HepG2 (cell line): ENCODE results near the gene NDST1. TPM values are rescaled to one million over a fixed set of nuclear protein-coding genes. Genes with fewer than 3 reads are reported as not detected.

ENCODE experiments used
- ATAC-seq: fragments of 200-7000 bp; cut with Tn5 transposase; 3 replicates; pipeline ENCODE4 v1.9.1; 2020; ENCODE audit warnings: mild to moderate bottlenecking, moderate library complexity
- BruUV-seq: library from RNA; stranded (reverse); fragments of 400-500 nt; replicated peaks from 2 replicates; lab custom pipeline; 2021; lab: Mats Ljungman, UMichigan
- CTCF ChIA-PET: fragments of 300-600 bp; formaldehyde crosslinking; extraction: SDS; loops from one replicate; lab custom pipeline; 2021; ENCODE audit warnings: low total read pairs, inconsistent platforms, low intra/inter-chr PET ratio; lab: Yijun Ruan, JAX
- POLR2A ChIA-PET: fragments of 350-600 bp; sonication (Branson Sonifier 250); formaldehyde crosslinking; loops from one replicate; lab custom pipeline; 2020; ENCODE audit warnings: antibody characterized with exemption, inconsistent platforms; lab: Yijun Ruan, JAX
- DNase-seq: peaks from one replicate; pipeline ENCODE4 v3.0.0-alpha.2; 2015; ENCODE audit warnings: low spot score
- FAIRE-seq: peaks from 3 replicates; lab custom pipeline; 2011; peaks lifted over from hg19 to GRCh38; lab: Jason Lieb, UNC
- H2AFZ ChIP-seq: one replicate; pipeline ENCODE4 v1.6.1; 2011; ENCODE audit warnings: low read length, inconsistent platforms
- H3K27ac ChIP-seq: fragments of 300-600 bp; 3 replicates; pipeline ENCODE4 v1.8.0; 2011; ENCODE audit warnings: mixed run types, mild to moderate bottlenecking, mixed read lengths, low read length, inconsistent platforms; ENCODE audit not compliant: insufficient read depth; ENCODE audit errors: extremely low read length
- H3K27me3 ChIP-seq, 2 experiments: fragments of 200-600 bp in 1 of 2; 2 replicates in 1 of 2; 3 replicates in 1 of 2; pipeline versions ENCODE4 v1.6.0 to v1.8.0; 2011; ENCODE audit warnings: low read length in 2 of 2, mild to moderate bottlenecking in 2 of 2, moderate library complexity in 2 of 2, inconsistent platforms in 1 of 2; ENCODE audit not compliant: insufficient read depth in 2 of 2, control insufficient read depth in 1 of 2
- H3K36me3 ChIP-seq, 2 experiments: fragments of 200-600 bp in 1 of 2; replicated peaks in 1 of 2; 2 replicates in 1 of 2; 3 replicates in 1 of 2; pipeline versions ENCODE4 v1.5.1 to v1.8.0; 2011; ENCODE audit warnings: low read length in 2 of 2, inconsistent platforms in 1 of 2; ENCODE audit not compliant: insufficient read depth in 2 of 2, control insufficient read depth in 1 of 2
- H3K4me1 ChIP-seq: 2 replicates; pipeline ENCODE4 v1.5.1; 2012; ENCODE audit warnings: low read length, inconsistent platforms; ENCODE audit not compliant: insufficient read depth
- H3K4me2 ChIP-seq: 2 replicates; pipeline ENCODE4 v1.6.0; 2011; ENCODE audit warnings: low read depth, low read length, inconsistent platforms
- H3K4me3 ChIP-seq, 3 experiments: fragments of 200-600 bp in 1 of 3; sonication (generic), shearing (Covaris generic) in 1 of 3; replicated peaks in 1 of 3; 2 replicates each; pipeline ENCODE4 v1.5.1; 2011 to 2016; ENCODE audit warnings: low read length in 3 of 3, inconsistent platforms in 2 of 3, low read depth in 2 of 3, mild to moderate bottlenecking in 2 of 3, control low read depth in 1 of 3, mixed read lengths in 1 of 3; ENCODE audit not compliant: insufficient read depth in 1 of 3
- H3K79me2 ChIP-seq: one replicate; pipeline ENCODE4 v1.6.1; 2011; ENCODE audit warnings: low read length, inconsistent platforms; ENCODE audit not compliant: insufficient read depth
- H3K9ac ChIP-seq: 2 replicates; pipeline ENCODE4 v1.6.0; 2011; ENCODE audit warnings: mild to moderate bottlenecking, low read depth, low read length, inconsistent platforms; ENCODE audit not compliant: insufficient read depth
- H3K9me3 ChIP-seq: 2 replicates; pipeline ENCODE4 v1.5.1; 2012; ENCODE audit warnings: mild to moderate bottlenecking, low read length
- H4K20me1 ChIP-seq: 2 replicates; pipeline ENCODE4 v1.6.0; 2011; ENCODE audit warnings: inconsistent platforms, mild to moderate bottlenecking, low read length, moderate library complexity; ENCODE audit not compliant: insufficient read depth
- ARID5B ChIP-seq: IDR thresholded peaks from 2 replicates; pipeline ENCODE4 v1.4.0; 2020; ENCODE audit warnings: mild to moderate bottlenecking, missing genetic modification reagents
- BRD4 ChIP-seq: sonication (generic); formaldehyde crosslinking; IDR thresholded peaks from 2 replicates; pipeline ENCODE4 v1.4.0; 2020; ENCODE audit warnings: missing genetic modification reagents
- GPN1 ChIP-seq: sonication (generic); formaldehyde crosslinking; IDR thresholded peaks from 2 replicates; pipeline ENCODE4 v1.5.1; 2020; ENCODE audit warnings: missing genetic modification reagents, borderline replicate concordance
- HNF4A ChIP-seq: sonication (generic); formaldehyde crosslinking; IDR thresholded peaks from 2 replicates; pipeline ENCODE4 v1.4.0; 2020; ENCODE audit warnings: missing genetic modification reagents
- LCORL ChIP-seq, 2 experiments: fragments of 450-650 bp in 1 of 2; sonication (generic) in 1 of 2; formaldehyde crosslinking in 1 of 2; IDR thresholded peaks; 2 replicates each; pipeline versions ENCODE4 v1.5.0 to v1.6.1; 2017 to 2020; ENCODE audit warnings: antibody characterized with exemption in 1 of 2, missing genetic modification reagents in 1 of 2
- PRDM15 ChIP-seq: sonication (generic); formaldehyde crosslinking; IDR thresholded peaks from 2 replicates; pipeline ENCODE4 v1.4.0; 2020; ENCODE audit warnings: missing genetic modification reagents
- PRPF4 ChIP-seq: fragments of 200-400 bp; formaldehyde crosslinking; IDR thresholded peaks from 2 replicates; pipeline ENCODE4 v1.6.1; 2016; ENCODE audit warnings: low read length, low read depth; ENCODE audit not compliant: poor library complexity, severe bottlenecking
- SMAD1 ChIP-seq: sonication (generic); formaldehyde crosslinking; IDR thresholded peaks from 2 replicates; pipeline ENCODE4 v1.4.0; 2020; ENCODE audit warnings: missing genetic modification reagents, low read depth, mild to moderate bottlenecking, borderline replicate concordance
- ZFX ChIP-seq: sonication (generic); formaldehyde crosslinking; IDR thresholded peaks from 2 replicates; pipeline ENCODE4 v1.4.0; 2020; ENCODE audit warnings: mild to moderate bottlenecking, low read depth, missing genetic modification reagents, moderate library complexity
- ZKSCAN1 ChIP-seq: fragments of 150-350 bp; IDR thresholded peaks from 2 replicates; pipeline ENCODE4 v1.6.1; 2014; ENCODE audit warnings: low read length
- ZKSCAN8 ChIP-seq: IDR thresholded peaks from 2 replicates; pipeline ENCODE4 v1.6.1; 2016; ENCODE audit warnings: borderline replicate concordance, missing genetic modification reagents, missing compliant biosample characterization
- ZNF432 ChIP-seq: sonication (generic); formaldehyde crosslinking; IDR thresholded peaks from 2 replicates; pipeline ENCODE4 v1.5.0; 2020; ENCODE audit warnings: missing genetic modification reagents, mild to moderate bottlenecking, borderline replicate concordance
- WGBS: methylation state at CpG from one replicate; pipeline ENCODE4 v1.1.6; 2017; ENCODE audit warnings: low lambda C conversion rate; 5-methylcytosine and 5-hydroxymethylcytosine counted together
- in situ Hi-C: cut with HindIII; loops from 2 replicates; pipeline ENCODE4 v1.10.0; 2017; ENCODE audit warnings: low pct_unique_long_range_greater_than_20kb; ENCODE audit not compliant: extremely low pct_ligation_motif_present
- intact Hi-C: fragments of 100-400 bp; cut with micrococcal nuclease; formaldehyde crosslinking; loops from one replicate; pipeline ENCODE4 v1.10.0; 2022; ENCODE audit not compliant: unreplicated experiment
- polyA plus RNA-seq, 8 experiments: library from polyadenylated mRNA; depleted of rRNA in 3 of 8; stranded (reverse) in 7 of 8; unstranded in 1 of 8; fragments of >200 nt; fragmentation: Illumina TruSeq in 4 of 8; extraction: Trizol in 4 of 8; gene quantifications; 2 replicates each; pipeline versions ENCODE4 v1.2.1 to v1.2.3, GENCODE V29; 2011 to 2016; ENCODE audit warnings: low read depth in 4 of 8, missing spikeins in 1 of 8, mixed read lengths in 1 of 8; ENCODE audit not compliant: insufficient read depth in 1 of 8
- total RNA-seq, 5 experiments: library from RNA; depleted of rRNA; stranded (reverse); fragments of >200 nt; fragmentation: Illumina TruSeq; extraction: Trizol; gene quantifications; 2 replicates each; pipeline ENCODE4 v1.2.3, GENCODE V29; 2016; ENCODE audit warnings: low read depth in 1 of 5

NDST1 gene
- total and polyA plus RNA-seq, 2 of the 13 experiments (the other 11 are each of a cell fraction or from before 2014, with no cell fraction given), result 23.8 to 26.2 TPM

- TF ChIP-seq ARID5B (CRISPR knock-in tag) (no peak), ZFX (CRISPR knock-in tag) (0 out of 2 replicates have a peak, but pooled peaks have one; percentile 1), LCORL (IDR thresholded peaks at IDR 0.05) (no peak), LCORL (CRISPR knock-in tag; IDR thresholded peaks at IDR 0.05) (peak; percentile 20; the same call in 1 of the 2 replicates), ZKSCAN8 (CRISPR knock-in tag) (no peak)
Observed at GRCh38 chr5:150574818-150575547, 67.1 kb downstream of the NDST1 start (continued).

DNA sequence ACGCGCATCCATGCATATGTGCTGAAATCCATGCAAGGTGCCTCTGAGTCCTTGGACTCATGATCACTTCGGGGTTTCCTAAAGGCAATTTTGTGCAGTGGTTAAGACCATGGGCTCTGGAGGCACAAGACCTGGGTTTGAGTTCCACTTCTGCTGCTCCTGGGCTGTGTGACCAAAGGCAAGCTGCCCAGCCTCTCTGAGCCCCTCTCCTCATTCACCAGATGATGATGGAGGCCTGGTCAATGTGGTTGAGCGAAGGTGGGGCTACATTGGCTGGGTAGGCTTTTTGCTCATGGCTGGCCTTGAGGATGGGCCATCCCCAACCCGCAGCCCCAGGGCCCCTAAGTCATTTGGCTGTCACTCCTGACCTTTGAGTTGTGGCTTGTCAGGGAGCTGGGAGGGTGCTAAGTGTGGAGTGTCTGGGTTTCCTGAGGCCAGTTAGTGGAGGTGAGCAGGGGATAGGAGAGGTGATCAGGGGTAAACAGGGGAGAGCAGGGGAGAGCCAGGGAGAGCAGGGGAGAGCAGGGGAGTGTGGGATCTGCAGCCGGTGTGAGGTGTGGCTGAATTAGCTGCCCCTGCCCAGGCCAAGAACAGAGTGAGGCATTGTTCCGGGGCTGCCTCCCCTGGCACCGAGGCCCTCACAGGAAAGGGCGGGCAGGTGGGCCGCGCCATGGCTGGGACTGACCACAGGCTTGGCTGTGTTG is 68.0 kb downstream of the NDST1 start:
- no peak for FAIRE-seq
- in situ Hi-C loops, result no loop called here
- Histone ChIP-seq H3K79me2 (no peaks in the 10 kb centered on the region), H2AFZ (no peak overlapping the region), H3K27ac (no peak overlapping the region), H3K9ac (no peak overlapping the region), H3K4me3 (peak overlapping the region in 1 of 3 experiments; percentile 31; a peak in 1 of 6 replicates), H4K20me1 (no peaks in the 10 kb centered on the region), H3K4me1 (peaks cover 64% of the 10 kb centered on the region), H3K27me3 (0 out of 5 replicates have a peak, but pooled peaks cover 0 to 3% of the 10 kb centered on the region in 2 experiments), H3K36me3 (no peaks in the 10 kb centered on the region), H3K4me2 (peak overlapping the region; percentile 61), H3K9me3 (no peaks in the 10 kb centered on the region)
- CTCF ChIA-PET, result no interaction called here
- DNase-seq, result no peak
- BruUV-seq, result no TSS peak
- 61% methylated on average over 6 of the region's 11 CpGs for WGBS
- intact Hi-C loops, result no loop called here
- POLR2A ChIA-PET, result interaction anchor here (0.9 to 1.7 kb wide), 2 partner anchors 16 to 183 kb away, joined by 3 to 4 read pairs; partner anchors contain the start of gene DCTN4
- peak; percentile 51 for ATAC-seq
- TF ChIP-seq PRPF4 (no peak), BRD4 (CRISPR knock-in tag) (no peak), SMAD1 (CRISPR knock-in tag) (no peak), GPN1 (CRISPR knock-in tag) (no peak), ZNF432 (CRISPR knock-in tag) (no peak), HNF4A (CRISPR knock-in tag) (peak; percentile 41), ZKSCAN1 (no peak), PRDM15 (CRISPR knock-in tag) (no peak)
